ENCODE measurements around the gene PLCE1. TPM values are rescaled to one million over a fixed set of nuclear protein-coding genes. Genes with fewer than 3 reads are reported as not detected.

PLCE1 gene
- total and polyA plus RNA-seq, 2 donors (not counting 3 experiments of a cell fraction or from before 2014, with no cell fraction given): 0.01 to 0.04 TPM

- FAIRE-seq (no peak), DNase-seq (ENCODE audit: low read depth, low spot score) (no peak)
- H3K9ac ChIP-seq (replicated peaks; ENCODE audit: extremely low read depth, insufficient read depth, low read length): no peak overlapping the region
- ChIA-PET CTCF (no interaction called here), POLR2A (no interaction called here)
- H3K36me3 ChIP-seq (ENCODE audit: control insufficient read depth in 2 of 2, extremely low read depth in 1 of 2, insufficient read depth in 2 of 2, low read length in 2 of 2): no peaks in the 10 kb centered on the region
- no peak overlapping the region for H3K4me3 ChIP-seq (replicated peaks in 1 of 3; ENCODE audit: insufficient read depth in 1 of 3, low read depth in 1 of 3, low read length in 3 of 3)
- H4K20me1 ChIP-seq (replicated peaks; ENCODE audit: control insufficient read depth, extremely low read depth, insufficient read depth, low read length): no peaks in the 10 kb centered on the region
- no peaks in the 10 kb centered on the region for H3K4me1 ChIP-seq (ENCODE audit: control insufficient read depth, extremely low read depth, insufficient read depth, low read length)
- no peak overlapping the region for H3K27ac ChIP-seq (ENCODE audit: insufficient read depth, low read depth, low read length)
- H3K9me3 ChIP-seq (replicated peaks; ENCODE audit: control insufficient read depth, insufficient read depth, low read length): no peaks in the 10 kb centered on the region
- dilution Hi-C loops (cut with MboI; ENCODE audit: extremely low pct_ligation_motif_present, low sequenced_read_pairs): no loop called here
- no peaks in the 10 kb centered on the region for H3K79me2 ChIP-seq (ENCODE audit: control insufficient read depth, insufficient read depth, low read length)
- H3K4me2 ChIP-seq (ENCODE audit: insufficient read depth, low read length): no peak overlapping the region
- TF ChIP-seq JUN (IDR thresholded peaks at IDR 0.05; ENCODE audit: borderline replicate concordance, insufficient read depth, insufficient read length, low read depth): no peak
- TF ChIP-seq GATA2 (IDR thresholded peaks at IDR 0.05; ENCODE audit: insufficient read depth, insufficient read length, low read depth, low read length): no peak
- TF ChIP-seq POLR2AphosphoS5 (IDR thresholded peaks at IDR 0.05; ENCODE audit: insufficient read depth, low read depth, low read length): no peak
- no peak for TF ChIP-seq MAX (IDR thresholded peaks at IDR 0.05; ENCODE audit: insufficient read depth, insufficient read length)
- no peak for TF ChIP-seq MYC (IDR thresholded peaks at IDR 0.05; ENCODE audit: low read depth, low read length)
- no peak for TF ChIP-seq CTCF (IDR thresholded peaks at IDR 0.05; ENCODE audit: extremely low read depth in 1 of 2, insufficient read depth in 1 of 2, low read depth in 1 of 2, low read length in 2 of 2)
- TF ChIP-seq POLR2A (IDR thresholded peaks at IDR 0.05; ENCODE audit: low read depth, low read length): no peak
- TF ChIP-seq EZH2 (IDR thresholded peaks at IDR 0.05; ENCODE audit: borderline replicate concordance, low read depth, low read length, severe bottlenecking): no peak
- no peak for TF ChIP-seq FOS (IDR thresholded peaks at IDR 0.05; ENCODE audit: borderline replicate concordance, insufficient read depth, low read length)
- intact Hi-C loops (cut with micrococcal nuclease): no loop called here
- no peaks in the 10 kb centered on the region for H3K9me1 ChIP-seq (replicated peaks; ENCODE audit: control insufficient read depth, extremely low read depth, insufficient read depth, low read length)
- no TSS peak for BruUV-seq (replicated peaks)
- H3K27me3 ChIP-seq (ENCODE audit: control insufficient read depth in 2 of 2, insufficient read depth in 2 of 2, low read length in 2 of 2): peaks cover 12 to 18% of the 10 kb centered on the region in 2 experiments
- H2AFZ ChIP-seq (ENCODE audit: low read depth, low read length): no peak overlapping the region
These were observed 5.7 kb downstream of the PLCE1 start for GRCh38 chr10:93999401-93999851.

Measured in endothelial cell of umbilical vein (primary cell).